ENCODE data around the gene CAMK1D. TPM values are rescaled to one million over a fixed set of nuclear protein-coding genes. Genes with fewer than 3 reads are reported as not detected.

CAMK1D gene
- total and polyA plus RNA-seq, 2 of the 4 experiments (the other 2 are of a cell fraction) = 5.0 to 5.3 TPM

GRCh38 chr10:12700557-12700874 lies 351.2 kb downstream of the CAMK1D start (continued):
- TF ChIP-seq ELK1 (IDR thresholded peaks at IDR 0.05; ENCODE audit: borderline replicate concordance, low read depth, low read length) = no peak
- no peak for TF ChIP-seq BHLHE40 (IDR thresholded peaks at IDR 0.05; ENCODE audit: low read depth, low read length)
- TF ChIP-seq CHD1 (IDR thresholded peaks at IDR 0.05; ENCODE audit: low read depth, low read length) = no peak

GRCh38 chr10:12701696-12702095 lies 352.3 kb downstream of the CAMK1D start:
- Histone ChIP-seq H3K56ac (ENCODE audit: extremely low read depth, insufficient read depth, low read length) (no peak overlapping the region), H4K91ac (ENCODE audit: insufficient read depth, low read depth, low read length) (peak overlapping the region; percentile 84), H3K27me3 (ENCODE audit: control insufficient read depth, insufficient read depth, low read length) (no peaks in the 10 kb centered on the region), H3K4me1 (ENCODE audit: control insufficient read depth, insufficient read depth, low read length) (peaks cover 25% of the 10 kb centered on the region), H3K9me3 (ENCODE audit: control insufficient read depth, insufficient read depth, low read length) (no peaks in the 10 kb centered on the region), H3K79me1 (ENCODE audit: low read depth in 1 of 2, low read length in 2 of 2) (0 out of 4 replicates have a peak, but pooled peaks cover 0 to 4% of the 10 kb centered on the region in 2 experiments), H3K4me3 (ENCODE audit: insufficient read depth, low read depth, low read length) (no peak overlapping the region), H3K14ac (replicated peaks; ENCODE audit: low read depth, low read length) (peak overlapping the region; percentile 75), H2AK9ac (replicated peaks; ENCODE audit: low read depth, low read length, poor library complexity) (no peak overlapping the region), H4K5ac (ENCODE audit: low read depth, low read length) (peak overlapping the region; percentile 85), H3K4ac (ENCODE audit: low read depth, low read length) (peak overlapping the region; percentile 76), H2AK5ac (ENCODE audit: low read depth, low read length) (peak overlapping the region; percentile 80), H3K36me3 (ENCODE audit: control insufficient read depth, insufficient read depth, low read length) (no peaks in the 10 kb centered on the region), H3K27ac (ENCODE audit: insufficient read depth, low read length) (peak overlapping the region; percentile 35), H2BK15ac (ENCODE audit: low read depth, low read length) (peak overlapping the region; percentile 82; the same call in 2 of the 3 replicates), H3K9ac (ENCODE audit: low read depth, low read length) (no peak overlapping the region), H2BK20ac (ENCODE audit: low read depth, low read length) (peak overlapping the region; percentile 63), H3K9me1 (ENCODE audit: insufficient read depth, low read length) (peaks cover 19% of the 10 kb centered on the region), H4K20me1 (ENCODE audit: insufficient read depth, low read length) (no peaks in the 10 kb centered on the region), H2BK5ac (ENCODE audit: low read depth, low read length, poor library complexity, severe bottlenecking) (peak overlapping the region; percentile 71), H2BK120ac (ENCODE audit: low read depth, low read length) (peak overlapping the region; percentile 98), H3K23ac (ENCODE audit: low read depth, low read length) (no peak overlapping the region), H2AFZ (replicated peaks; ENCODE audit: low read length, poor library complexity) (peak overlapping the region; percentile 55), H3K4me2 (ENCODE audit: low read depth, low read length) (no peak overlapping the region), H4K8ac (ENCODE audit: low read depth in 2 of 2, low read length in 2 of 2) (peak overlapping the region; percentile 68; a peak in 3 of 4 replicates), H3K18ac (ENCODE audit: low read depth, low read length) (peak overlapping the region; percentile 84)
- ChIA-PET POLR2A (ENCODE audit: unreplicated experiment) (no interaction called here), CTCF (no interaction called here)
- peak; percentile 57 for DNase-seq
- TF ChIP-seq BHLHE40 (IDR thresholded peaks at IDR 0.05; ENCODE audit: low read depth, low read length) (no peak; the same call in 1 of the 2 replicates), MAFK (IDR thresholded peaks at IDR 0.05; ENCODE audit: low read depth, low read length) (no peak), CHD1 (IDR thresholded peaks at IDR 0.05; ENCODE audit: low read depth, low read length) (no peak), POLR2A (IDR thresholded peaks at IDR 0.05; ENCODE audit: low read depth, low read length) (no peak), ELK1 (IDR thresholded peaks at IDR 0.05; ENCODE audit: borderline replicate concordance, low read depth, low read length) (no peak)
- no peak for ATAC-seq (ENCODE audit: low read depth)
- WGBS, 2 experiments (ENCODE audit: extremely low coverage in 2 of 2, insufficient read length in 1 of 2) = no CpG with 5 or more reads among the region's 6 CpGs
- in situ Hi-C loops (cut with MboI; ENCODE audit: low sequenced_read_pairs) = loop anchor here (25.0 kb wide), 1 partner anchor 361 kb away; no protein-coding TSS in a partner anchor
- dilution Hi-C loops (cut with HindIII; ENCODE audit: low sequenced_read_pairs, unreplicated experiment) = no loop called here
- intact Hi-C loops (cut with micrococcal nuclease) = no loop called here
- no TSS peak for BruUV-seq (replicated peaks)

Data from IMR-90 (cell line).